ENCODE results near the gene HIP1R.

GRCh38 chr12:122847921-122848421 is 12.7 kb downstream of the HIP1R start:
- TF ChIP-seq CTCF (IDR thresholded peaks at IDR 0.05), result no peak
- no peak for TF ChIP-seq REST (IDR thresholded peaks at IDR 0.05; ENCODE audit: insufficient read depth in 1 of 2, low read depth in 2 of 2, low read length in 1 of 2)
- TF ChIP-seq POLR2AphosphoS5 (IDR thresholded peaks at IDR 0.05; ENCODE audit: low read depth, low read length), result no peak
- TF ChIP-seq SIN3A (IDR thresholded peaks at IDR 0.05; ENCODE audit: borderline replicate concordance, insufficient read depth, low read depth, low read length), result no peak
- TF ChIP-seq TCF7L2 (IDR thresholded peaks at IDR 0.05; ENCODE audit: low read depth, low read length), result no peak
